Brain microvascular endothelial cell (primary cell): ENCODE results near the gene INMT.

Experiments used
- DNase-seq: peaks from one replicate; pipeline ENCODE4 v3.0.0-alpha.2; 2020
- H3K27ac ChIP-seq: fragments of 250-450 bp; sonication (Bioruptor Pico); 2 replicates; pipeline ENCODE4 v1.5.1; 2020; ENCODE audit warnings: mild to moderate bottlenecking, moderate library complexity
- H3K27me3 ChIP-seq: fragments of 250-450 bp; sonication (Bioruptor Pico); replicated peaks from 2 replicates; pipeline ENCODE4 v1.5.1; 2020; ENCODE audit warnings: mild to moderate bottlenecking
- H3K36me3 ChIP-seq: fragments of 250-450 bp; sonication (Bioruptor Pico); replicated peaks from 2 replicates; pipeline ENCODE4 v1.5.1; 2020; ENCODE audit warnings: mild to moderate bottlenecking
- H3K4me3 ChIP-seq: 2 replicates; pipeline ENCODE4 v1.5.1; 2011; ENCODE audit warnings: low read depth, mild to moderate bottlenecking, control low read depth, low read length, moderate library complexity
- in situ Hi-C: cut with HindIII; loops from 2 replicates; pipeline ENCODE4 v1.10.0; 2017; ENCODE audit warnings: low sequenced_read_pairs, low pct_ligation_motif_present
- TF ChIP-seq, protein P1 (sequence below): IDR thresholded peaks from 2 replicates; pipeline ENCODE4 v1.5.1; 2011; ENCODE audit warnings: low read depth, mild to moderate bottlenecking, moderate library complexity, low read length, control low read depth, inconsistent platforms; ENCODE audit errors: missing control alignments

The INMT gene

DNA sequence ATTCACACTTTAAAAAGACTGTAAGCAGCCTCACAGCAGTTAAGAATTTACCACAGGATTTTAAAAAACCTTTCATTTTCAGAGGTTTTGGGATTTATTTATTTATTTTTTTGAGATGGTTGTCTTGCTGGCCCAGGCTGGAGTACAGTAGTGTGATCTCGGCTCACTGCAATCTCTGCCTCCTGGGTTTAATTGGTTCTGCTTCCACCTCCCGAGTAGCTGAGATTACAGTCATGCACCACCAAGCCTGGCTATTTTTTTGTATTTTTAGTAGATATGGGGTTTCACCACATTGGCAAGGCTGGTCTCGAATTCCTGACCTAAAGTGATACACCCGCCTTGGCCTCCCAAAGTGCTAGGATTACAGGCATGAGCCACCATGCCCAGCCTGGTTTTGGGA is 38.4 kb downstream of the INMT start:
- DNase-seq, result no peak
- TF ChIP-seq, protein P1, sequence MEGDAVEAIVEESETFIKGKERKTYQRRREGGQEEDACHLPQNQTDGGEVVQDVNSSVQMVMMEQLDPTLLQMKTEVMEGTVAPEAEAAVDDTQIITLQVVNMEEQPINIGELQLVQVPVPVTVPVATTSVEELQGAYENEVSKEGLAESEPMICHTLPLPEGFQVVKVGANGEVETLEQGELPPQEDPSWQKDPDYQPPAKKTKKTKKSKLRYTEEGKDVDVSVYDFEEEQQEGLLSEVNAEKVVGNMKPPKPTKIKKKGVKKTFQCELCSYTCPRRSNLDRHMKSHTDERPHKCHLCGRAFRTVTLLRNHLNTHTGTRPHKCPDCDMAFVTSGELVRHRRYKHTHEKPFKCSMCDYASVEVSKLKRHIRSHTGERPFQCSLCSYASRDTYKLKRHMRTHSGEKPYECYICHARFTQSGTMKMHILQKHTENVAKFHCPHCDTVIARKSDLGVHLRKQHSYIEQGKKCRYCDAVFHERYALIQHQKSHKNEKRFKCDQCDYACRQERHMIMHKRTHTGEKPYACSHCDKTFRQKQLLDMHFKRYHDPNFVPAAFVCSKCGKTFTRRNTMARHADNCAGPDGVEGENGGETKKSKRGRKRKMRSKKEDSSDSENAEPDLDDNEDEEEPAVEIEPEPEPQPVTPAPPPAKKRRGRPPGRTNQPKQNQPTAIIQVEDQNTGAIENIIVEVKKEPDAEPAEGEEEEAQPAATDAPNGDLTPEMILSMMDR, result no peak
- in situ Hi-C loops, result no loop called here
- H3K27ac ChIP-seq, result no peak overlapping the region
- no peaks in the 10 kb centered on the region for H3K36me3 ChIP-seq
- H3K27me3 ChIP-seq, result no peaks in the 10 kb centered on the region
- H3K4me3 ChIP-seq, result no peak overlapping the region

DNA sequence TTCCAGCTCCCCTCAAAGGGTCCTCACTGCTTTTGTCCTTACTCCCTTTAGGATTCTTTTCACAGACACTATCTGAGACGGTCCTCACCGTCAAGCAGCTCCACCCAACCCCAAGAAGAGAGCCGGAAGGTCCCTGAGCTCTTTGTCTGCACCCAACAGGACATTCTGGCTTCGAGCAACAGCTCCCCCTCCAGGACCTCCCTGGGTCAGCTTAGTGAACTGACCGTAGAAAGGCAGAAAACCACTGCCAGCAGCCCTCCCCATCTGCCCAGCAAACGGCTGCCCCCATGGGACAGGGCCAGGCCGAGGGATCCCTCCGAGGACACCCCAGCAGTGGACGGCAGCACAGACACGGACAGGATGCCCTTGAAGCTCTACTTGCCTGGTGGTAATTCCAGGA is 39.2 kb downstream of the INMT start:
- in situ Hi-C loops, result no loop called here
- Histone ChIP-seq H3K27me3 (no peaks in the 10 kb centered on the region), H3K4me3 (no peak overlapping the region), H3K27ac (no peak overlapping the region), H3K36me3 (no peaks in the 10 kb centered on the region)
- TF ChIP-seq, protein P1, result no peak
- DNase-seq, result no peak

DNA sequence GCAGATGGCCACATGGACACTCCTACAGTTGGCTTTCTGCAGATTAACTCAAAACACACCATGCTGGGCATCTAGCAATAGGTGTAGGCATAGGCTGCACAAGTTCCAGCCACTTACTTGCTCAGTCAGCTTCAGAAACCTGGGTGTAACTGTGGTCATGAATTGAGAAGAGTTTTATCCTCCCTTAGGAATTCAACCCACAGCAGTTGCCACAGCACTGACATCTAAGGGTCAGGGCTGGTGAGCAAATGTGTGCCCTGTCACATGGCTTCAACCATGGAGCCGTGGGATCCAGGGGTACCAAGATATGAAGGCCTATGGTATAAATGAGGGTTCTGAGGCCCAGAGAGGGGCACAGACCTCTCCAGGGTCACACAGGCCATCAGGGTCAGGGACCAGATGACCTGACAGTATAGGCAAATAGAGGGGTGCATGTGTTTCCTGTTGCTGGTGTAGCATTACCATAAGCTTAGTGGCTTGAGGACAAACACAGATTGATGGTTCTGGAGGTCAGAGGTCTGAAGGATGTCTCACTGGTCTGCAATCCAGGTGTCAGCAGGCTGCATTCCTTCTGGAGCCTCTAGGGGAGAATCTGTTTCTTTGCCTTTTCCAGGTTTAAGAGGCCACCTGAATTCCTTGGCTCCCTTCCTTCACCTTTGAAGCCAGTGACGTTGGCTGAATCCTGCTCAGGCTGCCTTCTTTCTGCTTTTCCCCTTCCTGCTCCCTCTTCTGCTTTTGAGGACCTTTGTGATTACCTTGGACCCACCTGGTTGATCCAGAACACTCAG is 43.4 kb downstream of the INMT start:
- no peak for DNase-seq
- Histone ChIP-seq H3K4me3 (no peak overlapping the region), H3K27me3 (no peaks in the 10 kb centered on the region), H3K27ac (no peak overlapping the region), H3K36me3 (no peaks in the 10 kb centered on the region)
- TF ChIP-seq, protein P1, result no peak
- in situ Hi-C loops, result no loop called here

DNA sequence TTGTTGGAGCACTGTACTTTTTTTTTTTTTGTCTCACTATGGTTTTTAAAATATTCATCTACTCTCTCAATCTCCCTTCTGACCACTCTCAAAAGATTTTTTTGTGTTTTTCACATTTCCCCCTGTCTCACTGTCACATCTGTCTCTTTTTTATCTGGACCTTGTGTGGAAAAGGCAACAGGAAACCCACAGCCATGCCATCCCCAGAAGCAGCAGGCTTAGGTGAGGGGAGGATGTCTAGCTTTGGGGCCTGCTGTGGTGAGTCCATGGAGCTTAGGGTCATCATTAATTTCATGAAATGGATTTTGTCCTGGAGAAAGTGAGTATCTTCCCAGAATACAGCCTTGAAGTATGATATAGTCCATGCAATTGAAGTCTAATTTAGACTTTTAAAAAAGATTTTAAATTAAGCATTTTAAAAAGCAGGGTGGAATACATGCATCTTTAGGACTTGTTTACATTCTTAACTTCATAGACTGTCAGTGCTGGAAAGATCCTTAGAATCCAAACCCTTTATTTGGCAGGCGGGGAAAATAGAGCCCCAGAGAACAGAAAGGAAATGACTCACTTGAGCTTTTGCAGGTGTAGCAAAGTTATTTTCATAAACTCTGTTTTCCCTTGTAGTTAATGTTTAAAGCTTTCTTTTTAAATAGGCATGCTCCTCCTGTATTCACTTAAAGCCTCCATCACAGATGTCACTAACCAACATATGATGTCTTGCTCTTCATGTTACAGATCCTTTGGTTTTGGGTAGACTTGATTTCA is 44.4 kb downstream of the INMT start:
- DNase-seq, result no peak
- TF ChIP-seq, protein P1, result no peak
- Histone ChIP-seq H3K4me3 (no peak overlapping the region), H3K36me3 (no peaks in the 10 kb centered on the region), H3K27me3 (no peaks in the 10 kb centered on the region), H3K27ac (no peak overlapping the region)
- in situ Hi-C loops, result no loop called here

DNA sequence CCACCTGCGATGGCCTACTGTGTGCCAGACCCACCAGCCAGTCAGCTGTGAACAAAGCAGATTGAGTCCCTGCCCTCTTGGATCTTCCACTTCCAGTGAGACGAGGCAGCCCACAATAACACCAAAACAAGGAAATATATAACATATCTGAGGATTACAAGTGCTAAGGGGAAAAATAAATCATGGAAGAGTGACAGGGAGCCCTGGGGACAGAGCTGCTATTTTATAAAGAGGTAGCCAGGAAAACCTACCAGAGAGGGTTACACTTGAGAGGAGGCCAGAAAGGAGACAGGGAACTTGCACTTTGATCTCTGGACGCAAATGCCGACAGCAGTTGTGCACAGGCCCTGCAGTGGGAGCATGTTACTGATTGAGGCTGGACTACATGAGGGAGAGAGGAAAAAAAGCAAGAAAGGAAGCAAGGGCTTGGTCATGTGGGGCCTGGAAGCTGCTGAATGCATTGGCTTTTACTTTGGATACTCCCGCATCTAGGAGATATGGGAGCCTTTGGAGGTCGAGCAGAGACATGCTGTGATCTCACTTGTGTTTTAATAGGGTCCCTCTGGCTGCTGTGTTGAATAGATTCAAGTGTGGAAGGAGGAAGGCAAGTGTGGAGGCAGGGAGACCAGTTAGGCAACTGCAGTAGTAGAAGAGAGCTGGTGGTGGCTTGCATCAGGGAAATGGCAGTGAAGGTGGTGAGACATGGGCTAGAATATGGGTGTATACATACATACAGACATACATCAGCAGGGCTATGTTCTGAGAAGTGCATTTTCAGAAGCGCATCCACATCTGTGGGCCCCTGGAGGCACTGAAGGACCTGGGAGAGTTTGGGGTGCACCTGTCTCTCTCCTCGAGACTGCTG is 45.5 kb downstream of the INMT start:
- in situ Hi-C loops, result no loop called here
- TF ChIP-seq, protein P1, result no peak
- no peak for DNase-seq
- Histone ChIP-seq H3K27me3 (no peaks in the 10 kb centered on the region), H3K4me3 (no peak overlapping the region), H3K36me3 (no peaks in the 10 kb centered on the region), H3K27ac (no peak overlapping the region)
